ENCODE data around the gene HIGD1B.

Gene HIGD1B

GRCh38 chr17:44862278-44862914 is 14.7 kb downstream of the HIGD1B start:
- no peak for TF ChIP-seq REST (IDR thresholded peaks at IDR 0.05; ENCODE audit: insufficient read depth in 1 of 2, low read depth in 2 of 2, low read length in 2 of 2)
- TF ChIP-seq FOXP2 (optimal IDR thresholded peaks at IDR 0.05; ENCODE audit: borderline replicate concordance, extremely low read depth, extremely low read length, insufficient read depth): no peak
- TF ChIP-seq POLR2AphosphoS5 (IDR thresholded peaks at IDR 0.05; ENCODE audit: low read depth, low read length): no peak
- TF ChIP-seq SIN3A (IDR thresholded peaks at IDR 0.05; ENCODE audit: borderline replicate concordance, insufficient read depth, low read length): no peak
- TF ChIP-seq TAF1 (IDR thresholded peaks at IDR 0.05; ENCODE audit: borderline replicate concordance, insufficient read depth, low read length): no peak

GRCh38 chr17:44863061-44863918 is 15.6 kb downstream of the HIGD1B start:
- TF ChIP-seq POLR2AphosphoS5 (IDR thresholded peaks at IDR 0.05; ENCODE audit: low read depth, low read length) (no peak), SIN3A (IDR thresholded peaks at IDR 0.05; ENCODE audit: borderline replicate concordance, insufficient read depth, low read length) (no peak), TAF1 (IDR thresholded peaks at IDR 0.05; ENCODE audit: borderline replicate concordance, insufficient read depth, low read length) (no peak), REST (IDR thresholded peaks at IDR 0.05; ENCODE audit: insufficient read depth in 1 of 2, low read depth in 2 of 2, low read length in 2 of 2) (no peak), FOXP2 (optimal IDR thresholded peaks at IDR 0.05; ENCODE audit: borderline replicate concordance, extremely low read depth, extremely low read length, insufficient read depth) (no peak)

- TF ChIP-seq SIN3A (IDR thresholded peaks at IDR 0.05; ENCODE audit: borderline replicate concordance, insufficient read depth, low read length): no peak
- TF ChIP-seq TAF1 (IDR thresholded peaks at IDR 0.05; ENCODE audit: borderline replicate concordance, insufficient read depth, low read length): no peak
- no peak for TF ChIP-seq POLR2AphosphoS5 (IDR thresholded peaks at IDR 0.05; ENCODE audit: low read depth, low read length)
- TF ChIP-seq REST (IDR thresholded peaks at IDR 0.05; ENCODE audit: insufficient read depth in 1 of 2, low read depth in 2 of 2, low read length in 2 of 2): no peak
- no peak for TF ChIP-seq FOXP2 (optimal IDR thresholded peaks at IDR 0.05; ENCODE audit: borderline replicate concordance, extremely low read depth, extremely low read length, insufficient read depth)
These were observed 17.1 kb downstream of the HIGD1B start for GRCh38 chr17:44864831-44865230.

GRCh38 chr17:44865231-44865660 is 17.6 kb downstream of the HIGD1B start:
- TF ChIP-seq SIN3A (IDR thresholded peaks at IDR 0.05; ENCODE audit: borderline replicate concordance, insufficient read depth, low read length): no peak
- TF ChIP-seq TAF1 (IDR thresholded peaks at IDR 0.05; ENCODE audit: borderline replicate concordance, insufficient read depth, low read length): no peak
- no peak for TF ChIP-seq REST (IDR thresholded peaks at IDR 0.05; ENCODE audit: insufficient read depth in 1 of 2, low read depth in 2 of 2, low read length in 2 of 2)
- TF ChIP-seq POLR2AphosphoS5 (IDR thresholded peaks at IDR 0.05; ENCODE audit: low read depth, low read length): no peak
- TF ChIP-seq FOXP2 (optimal IDR thresholded peaks at IDR 0.05; ENCODE audit: borderline replicate concordance, extremely low read depth, extremely low read length, insufficient read depth): no peak
